Cerebellar cortex (tissue), 1 donor: ENCODE data around the gene HDAC10.

Experiments
- DNase-seq: peaks from one replicate; pipeline ENCODE4 v3.0.0-alpha.2; 2015; ENCODE audit warnings: low spot score

Gene HDAC10

DNA sequence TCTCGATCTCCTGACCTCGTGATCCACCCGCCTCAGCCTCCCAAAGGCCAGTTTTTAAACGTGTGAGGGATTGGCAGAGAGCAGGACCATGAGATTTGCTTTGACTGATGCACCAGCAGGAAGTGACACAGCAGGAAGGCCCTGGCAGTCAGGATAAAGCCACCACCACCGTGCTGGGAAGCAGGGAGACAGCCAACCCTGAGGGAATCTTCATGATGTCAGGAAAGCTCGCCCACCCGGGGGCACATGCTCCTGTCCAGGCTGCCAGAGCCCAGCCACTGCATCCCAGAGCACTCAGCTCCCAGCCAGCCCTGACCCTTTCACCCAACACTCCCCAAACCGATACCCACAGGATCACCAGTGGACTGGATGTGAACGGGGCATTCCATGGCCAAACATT lies 12.3 kb downstream of the HDAC10 start:
- DNase-seq: no peak

DNA sequence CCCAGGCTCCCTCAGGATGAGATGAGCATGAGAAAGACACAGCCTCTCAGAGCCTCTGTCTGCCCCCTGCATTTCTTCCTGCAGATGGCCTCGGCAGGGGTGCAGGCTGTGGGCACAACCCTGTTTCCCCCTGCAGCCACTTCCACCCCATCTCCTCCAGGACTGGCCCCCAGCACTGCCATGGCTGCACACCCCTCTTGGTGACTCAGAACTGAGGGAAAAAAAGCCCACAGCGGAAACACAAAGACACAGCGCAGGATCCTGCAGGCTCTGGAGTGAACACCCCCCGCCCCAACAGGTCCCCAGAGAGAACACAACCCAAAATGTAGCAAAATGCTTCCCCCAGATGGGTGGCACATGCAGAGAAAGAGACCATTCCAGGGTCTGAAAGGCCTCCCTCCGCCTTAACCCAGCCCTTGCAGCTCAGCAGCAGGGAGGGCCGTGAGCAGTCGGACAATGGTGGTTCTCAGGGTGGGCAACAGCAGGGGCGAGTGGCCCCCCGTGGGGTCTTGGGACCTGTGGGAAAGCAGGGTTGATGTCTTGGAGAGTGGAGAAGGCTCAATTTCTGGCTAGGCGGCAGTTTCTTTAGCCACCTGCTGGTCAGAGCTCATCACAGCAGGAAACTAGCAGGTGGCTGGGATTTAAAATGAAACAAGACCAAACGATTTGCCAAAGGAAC lies 14.2 kb downstream of the HDAC10 start:
- peak; percentile 68 for DNase-seq

DNA sequence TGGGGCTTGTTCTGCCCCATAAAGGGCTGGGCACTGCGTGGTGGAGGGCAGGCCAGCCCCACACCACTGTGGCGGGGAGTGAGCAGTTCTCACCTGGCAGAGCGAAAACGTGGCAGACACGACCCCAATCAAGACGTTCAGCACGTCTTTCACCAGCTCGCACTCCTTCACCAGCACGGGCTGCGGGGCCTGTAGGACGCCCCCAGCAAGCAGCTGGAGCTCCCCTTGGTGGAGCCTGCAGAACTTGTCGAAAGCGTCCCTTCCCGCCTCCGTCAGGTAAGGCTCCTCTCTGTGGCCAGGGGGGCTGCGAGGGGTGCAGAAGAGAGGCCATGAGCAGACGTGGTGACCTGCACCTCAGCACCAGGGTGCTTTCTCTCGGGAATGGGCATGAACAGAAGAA lies 17.8 kb downstream of the HDAC10 start:
- no peak for DNase-seq

DNA sequence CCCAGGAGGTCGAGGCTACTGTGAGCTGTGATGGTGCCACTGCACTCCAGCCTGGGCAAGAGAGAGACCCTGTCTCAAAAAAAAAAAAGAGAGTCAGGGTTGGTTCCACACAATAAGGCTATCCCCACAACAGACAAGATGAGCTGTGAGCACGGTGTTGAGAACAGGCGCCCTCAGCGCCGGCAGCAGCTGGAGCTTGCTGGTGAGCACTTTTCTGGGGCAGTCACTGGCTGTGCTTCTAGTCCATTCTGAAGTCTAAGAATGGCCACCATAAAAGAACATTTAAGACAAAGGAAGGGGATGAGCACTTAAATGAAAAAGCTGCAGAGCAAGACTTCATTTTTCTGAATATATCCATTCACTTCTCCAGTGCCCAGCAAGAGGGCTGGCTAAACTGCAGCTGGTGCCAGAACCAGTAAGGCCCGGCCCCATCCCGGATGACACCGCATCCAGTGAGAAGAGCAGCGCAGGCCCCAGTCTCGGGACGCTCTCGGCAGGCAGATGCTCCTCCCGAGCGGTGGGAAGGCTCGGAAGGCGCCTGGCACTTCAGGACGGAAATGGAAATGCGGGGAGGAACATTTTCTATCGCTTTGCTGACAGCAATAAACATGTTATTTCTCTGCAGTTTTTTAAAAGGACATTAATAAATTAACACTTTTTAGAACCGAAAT lies 18.4 kb downstream of the HDAC10 start:
- no peak for DNase-seq

DNA sequence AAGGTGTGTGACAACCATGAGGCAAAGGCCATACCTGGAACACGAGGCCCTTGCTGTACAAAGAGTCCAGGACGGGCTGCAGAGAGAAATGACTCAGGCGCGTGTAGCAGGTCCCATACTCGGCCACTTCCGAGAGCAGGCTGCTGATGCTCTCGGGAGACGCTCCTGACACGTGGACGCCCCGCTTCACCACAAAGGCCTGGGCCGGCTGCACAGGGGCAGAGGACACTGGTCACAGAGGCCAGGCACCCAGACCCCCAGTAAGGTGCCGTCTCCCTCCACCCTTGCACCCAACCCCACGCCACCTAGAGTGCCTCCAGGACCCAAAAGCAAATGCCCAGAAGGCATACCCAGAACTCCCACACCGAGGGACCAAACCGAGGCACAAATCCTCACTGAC lies 21.7 kb downstream of the HDAC10 start:
- no peak for DNase-seq

DNA sequence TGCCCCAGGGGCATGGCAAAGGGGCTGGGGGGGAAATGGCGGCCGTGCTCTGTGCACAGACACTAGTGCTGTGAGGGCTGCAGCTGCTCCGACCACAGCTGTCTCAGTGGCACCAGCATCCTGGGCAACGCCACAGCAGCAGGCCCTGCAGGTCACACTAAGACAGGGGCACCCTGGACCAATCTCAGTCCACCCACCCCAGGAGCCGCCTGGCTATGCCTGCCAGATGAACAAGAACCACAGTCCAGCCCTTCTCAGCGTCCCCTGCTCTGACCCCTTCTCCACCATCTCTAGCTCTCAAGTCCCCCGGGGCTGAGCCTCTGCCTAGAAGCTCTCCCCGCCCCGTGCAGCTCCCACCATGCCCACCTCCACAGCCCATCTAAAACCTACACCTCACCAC lies 22.7 kb downstream of the HDAC10 start:
- no peak for DNase-seq

DNA sequence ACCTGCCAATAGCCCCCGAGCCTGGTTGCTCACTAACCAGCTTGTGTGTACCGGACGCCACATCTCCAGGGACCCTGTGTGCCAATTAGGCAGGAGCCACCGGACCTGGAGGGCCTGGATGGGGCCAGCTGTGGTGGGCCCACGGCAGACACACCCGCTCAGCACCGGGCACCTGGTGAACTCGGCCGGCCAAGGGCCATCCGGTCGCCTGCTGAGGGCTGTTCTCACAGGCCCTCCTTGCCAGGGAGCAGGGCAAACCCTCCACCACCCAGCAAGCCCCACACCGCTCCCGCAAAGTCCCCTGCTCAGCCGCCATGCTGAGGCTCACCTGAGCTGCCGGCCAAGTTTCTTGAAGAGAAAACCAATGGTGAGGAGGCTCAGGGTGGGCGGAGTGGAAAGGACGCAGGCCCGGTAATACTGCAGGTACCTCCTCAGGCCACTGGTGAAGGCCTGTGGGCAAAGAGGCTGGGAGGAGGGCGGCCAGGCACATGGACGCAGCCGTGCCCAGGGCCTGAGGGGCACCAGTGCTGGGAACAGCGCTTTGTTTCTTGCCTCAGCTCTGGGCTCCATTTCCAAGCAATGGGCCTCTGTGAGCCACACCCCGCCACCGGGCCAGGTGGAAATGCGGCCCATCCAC lies 23.4 kb downstream of the HDAC10 start:
- no peak for DNase-seq

DNA sequence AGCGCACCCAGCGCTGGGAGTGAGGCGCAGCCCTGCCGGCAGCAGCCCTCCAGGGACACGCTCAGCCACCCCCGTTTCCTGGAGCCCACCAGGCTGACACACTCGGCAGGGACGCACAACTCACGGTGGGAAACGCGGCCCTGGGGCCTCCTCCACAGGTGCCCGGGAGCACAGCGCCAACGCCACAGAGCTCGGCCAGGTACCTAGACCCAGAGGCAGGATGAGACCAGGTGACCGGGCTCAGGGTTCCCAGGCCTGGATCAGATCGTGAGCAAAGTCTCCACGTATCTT lies 24.2 kb downstream of the HDAC10 start:
- no peak for DNase-seq

DNA sequence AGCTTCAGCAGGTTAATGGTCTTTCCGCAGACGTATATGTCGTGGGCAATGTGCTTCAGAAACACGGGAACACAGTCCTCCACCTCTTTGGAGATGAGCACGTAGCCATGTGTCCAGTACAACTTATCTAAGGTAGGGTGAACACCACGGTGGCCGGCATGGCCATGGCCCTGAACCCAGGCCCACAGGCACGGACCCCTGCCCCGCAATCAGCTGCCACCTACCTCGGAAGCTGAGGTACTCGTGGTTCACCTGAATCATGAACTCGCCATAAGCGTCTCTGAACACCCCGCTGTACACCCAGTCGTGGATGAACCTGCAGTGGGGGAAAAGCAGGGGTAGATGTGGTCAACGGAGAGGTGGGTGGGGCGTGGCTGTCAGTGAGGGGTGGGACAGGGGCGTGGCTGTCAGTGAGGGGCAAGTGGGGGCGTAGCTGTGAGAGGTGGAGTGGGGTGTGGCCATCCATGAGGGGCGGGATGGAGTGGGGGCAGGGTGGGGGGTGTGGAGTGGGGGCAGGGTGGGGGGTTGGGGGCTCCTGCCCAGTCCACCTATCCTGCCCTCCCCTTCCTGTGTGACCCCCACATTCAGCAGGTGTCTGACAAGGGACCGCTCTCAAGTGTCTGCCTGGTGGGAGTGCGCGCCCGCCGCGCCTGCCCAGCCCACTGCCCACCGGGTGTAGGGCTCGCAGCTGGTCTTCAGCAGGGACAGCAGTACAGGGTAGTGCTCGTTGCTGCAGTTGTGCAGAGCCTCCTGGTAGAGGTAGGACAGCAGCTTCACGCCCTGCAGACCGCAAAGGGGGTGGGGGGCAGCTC lies 24.8 kb downstream of the HDAC10 start:
- no peak for DNase-seq

DNA sequence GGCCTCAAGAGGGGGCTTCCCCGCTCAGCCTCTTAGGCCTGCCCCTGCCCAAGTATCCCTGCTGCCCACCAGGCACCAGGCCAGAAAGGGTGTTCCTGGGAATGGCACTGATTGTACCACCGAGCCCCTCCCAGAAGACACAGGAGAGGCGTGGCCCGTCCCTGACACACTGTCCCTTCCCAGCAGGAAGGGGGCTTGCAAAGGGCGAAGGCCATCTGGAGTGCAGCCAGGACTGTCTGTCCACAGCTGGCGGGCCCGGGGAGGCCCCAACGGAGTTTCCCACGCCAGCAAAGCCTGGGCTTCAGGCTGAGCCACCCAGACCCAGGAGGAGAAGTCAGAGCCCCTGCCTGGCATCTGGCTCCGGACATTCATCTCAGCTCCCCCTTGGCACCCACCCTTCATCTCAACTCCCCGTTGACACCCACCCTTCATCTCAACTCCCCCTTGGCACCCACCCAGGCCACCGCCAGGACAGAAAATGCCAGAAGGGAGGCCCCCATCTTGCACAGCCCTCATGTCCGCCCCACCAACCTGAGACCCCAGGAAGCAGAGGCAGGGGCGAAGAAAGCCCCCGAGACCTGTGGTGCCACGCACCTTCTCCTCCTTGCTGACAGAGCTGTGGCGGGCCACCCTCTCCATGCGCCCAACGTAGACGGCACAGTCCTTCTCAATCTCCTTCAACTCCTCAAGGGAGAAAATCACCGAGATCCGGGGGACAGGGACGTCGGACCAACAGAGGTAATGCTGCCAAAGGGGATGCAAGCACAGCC lies 25.7 kb downstream of the HDAC10 start:
- DNase-seq: no peak

DNA sequence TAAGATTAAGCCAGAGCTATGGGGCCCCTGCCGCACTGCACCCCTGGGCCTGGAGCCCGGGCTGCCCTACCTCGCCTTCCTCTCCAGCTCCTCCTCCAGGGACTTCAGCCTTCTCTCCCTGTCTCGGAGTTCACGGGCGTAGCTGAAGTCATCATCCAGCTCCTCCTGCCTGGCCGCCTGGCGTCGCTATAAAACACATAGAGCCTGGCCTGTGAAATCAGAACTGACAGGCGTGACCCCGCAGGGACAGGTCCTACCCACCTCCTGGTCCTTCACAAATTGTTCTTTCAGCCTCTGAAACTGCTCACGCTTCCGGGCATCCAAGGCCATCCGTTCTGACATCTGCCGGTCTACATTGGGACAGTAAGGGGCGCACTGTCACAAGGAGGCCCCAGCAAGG lies 27.0 kb downstream of the HDAC10 start:
- no peak for DNase-seq

DNA sequence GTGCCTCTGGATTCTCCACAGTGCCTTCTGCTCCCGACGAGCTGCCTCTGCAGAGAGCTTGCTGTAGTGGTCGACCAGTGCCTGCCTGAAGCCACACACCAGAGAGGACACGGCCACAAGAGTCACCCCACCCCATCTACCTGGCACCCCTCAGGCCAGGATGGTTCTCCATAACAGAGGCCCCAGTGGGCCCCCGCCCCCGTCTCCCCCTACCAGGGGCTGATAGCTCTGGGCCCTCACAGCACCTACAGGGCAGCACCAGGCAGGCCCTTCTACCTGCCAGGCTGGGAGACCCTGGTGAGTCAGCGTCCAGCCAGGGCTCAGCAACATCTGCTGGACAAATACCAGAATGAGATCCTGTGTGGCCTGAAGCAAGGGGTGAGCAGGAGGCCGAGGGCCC lies 28.6 kb downstream of the HDAC10 start:
- DNase-seq: no peak

DNA sequence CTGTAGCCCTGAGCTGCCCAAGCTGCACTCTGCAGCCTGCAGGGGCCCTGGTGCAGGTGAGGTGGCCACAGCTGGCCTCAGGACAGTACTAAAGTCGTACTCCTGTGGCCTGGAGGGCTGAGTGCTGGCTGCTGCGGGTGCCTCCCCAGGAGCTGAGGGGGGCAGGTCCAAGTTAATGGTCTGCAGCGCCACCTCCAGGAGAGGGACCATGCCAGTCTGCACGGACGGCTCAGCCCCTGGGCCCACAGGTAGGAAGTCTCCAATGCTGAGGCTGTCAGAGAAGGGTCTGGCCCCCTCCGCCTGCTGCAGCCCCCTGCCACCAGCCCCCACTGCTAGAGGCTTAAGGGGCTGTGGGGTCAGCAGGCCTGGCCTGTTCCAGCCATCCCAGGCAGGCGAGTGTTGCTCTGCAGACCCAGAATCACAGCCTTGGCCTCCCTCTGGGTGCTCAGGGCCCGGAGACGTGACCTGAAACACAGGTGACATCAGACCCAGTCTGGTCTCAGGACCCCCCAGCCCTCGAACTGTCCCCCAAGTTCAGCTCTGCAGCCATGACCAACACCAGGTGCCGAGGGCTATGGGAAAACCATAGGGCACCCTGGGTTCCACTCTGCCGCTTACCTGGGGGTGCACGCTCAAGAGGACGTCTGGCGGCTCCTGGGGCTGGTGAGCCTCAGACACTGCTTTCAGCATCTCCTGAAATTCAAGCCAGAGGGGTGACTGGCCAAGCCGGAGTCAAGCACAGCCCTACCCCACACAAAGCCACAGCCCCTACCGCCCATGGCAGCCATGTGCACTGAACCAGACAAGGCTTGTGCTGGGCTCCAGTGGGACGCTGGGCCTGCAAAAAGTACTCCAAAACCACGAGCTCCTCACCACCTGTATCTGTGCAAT lies 29.4 kb downstream of the HDAC10 start:
- no peak for DNase-seq

DNA sequence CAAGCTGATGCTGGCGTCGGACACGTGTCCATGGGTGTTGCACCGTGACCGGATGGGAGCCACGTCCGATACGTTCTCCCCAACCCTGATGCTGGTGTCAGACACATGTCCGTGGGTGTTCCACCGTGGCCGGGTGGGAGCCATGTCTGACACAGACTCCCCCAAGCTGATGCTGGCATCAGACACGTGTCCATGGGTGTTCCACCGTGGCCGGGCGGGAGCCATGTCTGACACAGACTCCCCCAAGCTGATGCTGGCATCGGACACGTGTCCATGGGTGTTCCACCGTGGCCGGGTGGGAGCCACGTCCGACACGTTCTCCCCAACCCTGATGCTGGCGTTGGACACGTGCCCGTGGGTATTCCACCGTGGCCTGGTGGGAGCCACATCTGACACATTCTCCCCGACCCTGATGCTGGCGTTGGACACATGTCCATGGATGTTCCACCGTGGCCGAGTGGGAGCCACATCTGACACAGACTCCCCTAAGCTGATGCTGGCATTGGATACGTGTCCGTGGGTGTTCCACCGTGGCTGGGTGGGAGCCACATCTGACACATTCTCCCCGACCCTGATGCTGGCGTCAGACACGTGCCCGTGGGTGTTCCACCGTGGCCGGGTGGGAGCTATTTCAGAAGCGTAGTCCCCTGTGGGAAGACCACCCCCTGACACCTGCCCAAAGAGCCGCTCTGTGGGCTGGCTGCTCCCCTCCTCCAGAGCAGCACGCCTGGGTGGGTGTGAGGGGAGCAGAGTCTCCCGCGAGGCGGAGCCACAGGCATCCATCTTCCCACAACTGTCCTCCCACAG lies 30.3 kb downstream of the HDAC10 start:
- no peak for DNase-seq

DNA sequence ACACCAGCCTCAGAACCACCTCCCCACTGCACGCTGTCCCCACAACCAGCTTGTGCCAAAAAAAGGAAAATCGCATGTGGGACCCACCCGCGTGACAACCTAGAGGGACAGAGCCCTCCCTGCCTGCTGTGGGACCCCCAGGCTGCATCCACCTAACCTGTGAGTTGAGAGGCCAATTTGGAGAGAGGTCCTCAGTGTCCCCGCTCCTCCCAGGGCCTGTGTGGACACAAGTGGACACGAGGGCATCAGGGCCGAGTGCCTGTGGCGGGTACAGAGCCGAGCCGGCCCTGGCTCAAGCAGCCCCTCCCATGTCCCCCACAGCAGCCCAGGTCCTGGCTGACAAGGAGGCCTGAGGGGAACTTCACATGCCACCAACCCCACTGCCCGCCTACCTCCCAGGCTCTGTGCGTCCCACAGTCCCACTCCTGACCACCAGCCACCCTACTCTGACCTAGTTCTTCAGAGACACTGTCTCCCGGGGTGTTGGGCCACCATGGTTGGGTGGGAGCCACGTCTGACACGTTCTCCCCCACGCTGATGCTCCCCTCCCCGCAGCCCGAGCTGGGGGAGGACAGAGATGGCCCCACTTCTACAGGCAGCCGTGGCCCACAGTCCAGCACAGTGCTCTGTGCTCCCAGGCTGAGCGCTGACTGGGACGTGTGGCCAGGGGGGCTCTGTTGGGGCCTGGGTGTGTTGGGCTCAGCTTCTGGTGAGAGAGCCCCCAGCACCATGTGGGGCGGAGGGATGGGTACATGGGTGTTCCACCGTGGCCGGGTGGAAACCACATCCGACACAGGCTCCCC lies 31.1 kb downstream of the HDAC10 start:
- DNase-seq: no peak

DNA sequence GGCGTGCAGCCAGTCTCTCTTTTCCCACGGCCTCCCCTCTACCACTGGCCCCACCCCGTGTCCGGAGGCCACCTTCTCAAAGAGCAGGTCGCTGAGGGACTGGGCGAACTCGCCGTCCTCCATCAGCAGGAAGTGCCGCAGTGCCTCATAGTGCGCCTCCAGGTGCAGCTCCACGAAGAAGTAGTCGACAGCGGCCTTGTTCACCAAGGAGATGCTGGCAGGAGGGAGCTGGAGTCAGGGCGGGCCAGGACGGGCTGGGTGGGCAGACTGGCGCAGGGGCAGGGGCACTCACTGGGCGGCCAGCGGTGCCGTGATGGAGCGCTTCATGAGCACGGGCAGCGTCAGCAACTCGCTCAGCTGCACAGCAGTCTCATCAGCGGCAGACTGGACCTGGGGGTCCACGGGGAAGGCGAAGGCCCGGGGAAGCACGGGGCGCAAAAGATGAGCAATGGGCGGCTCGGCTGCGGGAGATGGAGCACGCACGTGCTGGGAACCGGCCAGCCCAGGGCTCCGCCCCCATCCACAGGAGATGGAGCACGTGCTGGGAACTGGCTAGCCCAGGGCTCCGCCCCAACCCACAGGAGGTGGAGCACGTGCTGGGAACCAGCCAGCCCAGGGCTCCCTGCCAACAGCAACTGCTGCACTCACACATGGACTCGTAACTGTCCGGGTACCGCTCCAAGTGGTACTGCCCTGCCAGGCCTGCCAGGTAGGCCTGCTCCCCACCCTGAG lies 31.9 kb downstream of the HDAC10 start:
- DNase-seq: peak; percentile 58

DNA sequence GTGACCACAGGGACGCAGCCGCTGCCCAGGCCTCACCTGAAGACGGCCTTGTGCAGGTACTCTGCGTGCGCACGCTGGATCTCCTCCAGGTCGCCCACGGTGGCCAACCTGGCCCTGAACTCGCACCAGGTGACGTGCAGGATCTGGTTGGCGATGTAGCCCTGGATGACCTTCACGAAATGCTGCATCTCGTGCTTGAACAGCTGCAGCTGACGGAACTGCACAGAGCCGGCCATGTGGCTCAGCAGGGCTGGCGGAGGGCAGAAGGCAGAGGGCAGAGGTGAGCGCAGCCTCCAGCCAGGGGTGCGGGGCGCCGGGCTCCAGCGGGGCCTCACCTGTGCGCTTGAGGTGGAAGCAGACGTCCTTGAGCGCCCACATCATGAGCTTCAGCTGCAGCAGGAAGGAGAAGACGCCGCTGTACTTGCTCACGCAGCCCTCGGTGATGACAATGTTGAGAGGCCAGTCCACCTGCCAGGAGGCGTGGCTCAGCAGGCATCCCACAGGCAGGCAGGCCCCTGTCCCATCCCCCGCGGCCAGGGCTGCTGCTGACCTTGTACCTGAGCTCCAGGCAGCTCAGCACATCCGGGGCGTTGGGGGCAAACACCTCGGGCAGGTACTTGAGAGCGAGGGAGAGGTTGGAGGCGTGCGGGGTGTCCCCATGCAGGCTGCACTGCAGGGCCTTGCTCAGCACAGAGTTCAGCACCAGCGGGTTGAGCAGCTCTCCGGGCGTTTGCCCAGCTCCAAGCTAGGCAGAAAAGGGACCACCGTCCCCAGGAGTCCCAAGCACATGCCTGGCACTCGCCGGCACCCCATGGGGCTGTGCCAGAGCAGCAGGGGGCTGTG lies 32.7 kb downstream of the HDAC10 start:
- no peak for DNase-seq
